HepG2 (cell line): Measurements from ENCODE around the gene PRKAR1B.

Source experiments
- JUND ChIP-seq: sonication (generic); formaldehyde crosslinking; IDR thresholded peaks from 2 replicates; pipeline ENCODE4 v1.8.0; 2022; ENCODE audit warnings: mild to moderate bottlenecking, missing genetic modification reagents
- SP2 ChIP-seq: sonication (generic); formaldehyde crosslinking; IDR thresholded peaks from 2 replicates; pipeline ENCODE4 v1.5.1; 2020; ENCODE audit warnings: mild to moderate bottlenecking, missing genetic modification reagents
- ZFP36 ChIP-seq: fragments of 150-350 bp; IDR thresholded peaks from 2 replicates; pipeline ENCODE4 v1.6.1; 2018; ENCODE audit warnings: borderline replicate concordance, low read length, low read depth; ENCODE audit not compliant: partially characterized antibody
- TF ChIP-seq, protein P1 (sequence below): sonication (generic); formaldehyde crosslinking; IDR thresholded peaks from 2 replicates; pipeline ENCODE4 v1.5.0; 2020; ENCODE audit warnings: mild to moderate bottlenecking, missing genetic modification reagents, moderate library complexity

DNA sequence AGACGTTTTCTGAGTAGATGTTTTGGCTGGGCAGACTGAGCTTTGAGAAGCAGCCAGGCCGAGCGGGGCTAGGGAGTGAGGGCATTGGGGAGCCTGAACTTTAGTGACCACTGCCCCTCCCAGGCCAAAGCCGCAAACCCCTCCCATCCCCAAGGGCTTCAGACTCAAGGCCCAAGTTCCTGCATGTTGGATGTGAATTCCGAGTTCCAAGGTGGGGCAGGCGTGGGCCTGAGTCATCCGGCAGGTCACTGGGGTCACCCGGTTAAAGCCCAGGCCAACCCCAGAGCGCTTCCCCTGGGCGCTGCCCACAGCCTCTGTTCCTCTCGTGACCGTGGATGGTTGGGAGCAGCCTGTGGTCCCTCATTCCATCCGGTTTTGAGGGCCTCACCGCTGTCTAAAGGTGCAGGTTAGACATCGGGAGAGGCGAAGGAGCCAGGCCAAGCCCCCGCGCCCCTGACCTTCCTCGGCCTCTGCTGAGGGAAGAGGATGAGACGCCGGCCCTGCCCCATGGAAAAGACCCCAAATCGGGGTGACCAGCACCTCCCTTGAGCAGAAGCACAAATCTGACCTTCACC, 200.5 kb downstream of the PRKAR1B start:
- TF ChIP-seq, protein P1, sequence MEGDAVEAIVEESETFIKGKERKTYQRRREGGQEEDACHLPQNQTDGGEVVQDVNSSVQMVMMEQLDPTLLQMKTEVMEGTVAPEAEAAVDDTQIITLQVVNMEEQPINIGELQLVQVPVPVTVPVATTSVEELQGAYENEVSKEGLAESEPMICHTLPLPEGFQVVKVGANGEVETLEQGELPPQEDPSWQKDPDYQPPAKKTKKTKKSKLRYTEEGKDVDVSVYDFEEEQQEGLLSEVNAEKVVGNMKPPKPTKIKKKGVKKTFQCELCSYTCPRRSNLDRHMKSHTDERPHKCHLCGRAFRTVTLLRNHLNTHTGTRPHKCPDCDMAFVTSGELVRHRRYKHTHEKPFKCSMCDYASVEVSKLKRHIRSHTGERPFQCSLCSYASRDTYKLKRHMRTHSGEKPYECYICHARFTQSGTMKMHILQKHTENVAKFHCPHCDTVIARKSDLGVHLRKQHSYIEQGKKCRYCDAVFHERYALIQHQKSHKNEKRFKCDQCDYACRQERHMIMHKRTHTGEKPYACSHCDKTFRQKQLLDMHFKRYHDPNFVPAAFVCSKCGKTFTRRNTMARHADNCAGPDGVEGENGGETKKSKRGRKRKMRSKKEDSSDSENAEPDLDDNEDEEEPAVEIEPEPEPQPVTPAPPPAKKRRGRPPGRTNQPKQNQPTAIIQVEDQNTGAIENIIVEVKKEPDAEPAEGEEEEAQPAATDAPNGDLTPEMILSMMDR, result 0 out of 2 replicates have a peak, but pooled peaks have one; percentile 5
- TF ChIP-seq SP2 (CRISPR knock-in tag), result no peak
- TF ChIP-seq ZFP36, result no peak
- TF ChIP-seq JUND (CRISPR knock-in tag), result no peak
